Fibroblast of lung (primary cell): ENCODE measurements around the gene PLEKHA5.

Experiments
- CTCF ChIP-seq, 2 donors: IDR thresholded peaks in 1 of 2; conservative IDR thresholded peaks in 1 of 2; 1 replicate in 1 of 2; 2 replicates in 1 of 2; pipeline ENCODE4 v1.5.1; 2011 to 2012; ENCODE audit warnings: low read length in 2 of 2, control low read depth in 1 of 2, inconsistent platforms in 1 of 2, low read depth in 1 of 2, mild to moderate bottlenecking in 1 of 2
- EZH2 ChIP-seq: IDR thresholded peaks from 2 replicates; pipeline ENCODE4 v1.5.1; 2012; ENCODE audit warnings: low read length, control low read depth, mild to moderate bottlenecking; ENCODE audit errors: missing control alignments

DNA sequence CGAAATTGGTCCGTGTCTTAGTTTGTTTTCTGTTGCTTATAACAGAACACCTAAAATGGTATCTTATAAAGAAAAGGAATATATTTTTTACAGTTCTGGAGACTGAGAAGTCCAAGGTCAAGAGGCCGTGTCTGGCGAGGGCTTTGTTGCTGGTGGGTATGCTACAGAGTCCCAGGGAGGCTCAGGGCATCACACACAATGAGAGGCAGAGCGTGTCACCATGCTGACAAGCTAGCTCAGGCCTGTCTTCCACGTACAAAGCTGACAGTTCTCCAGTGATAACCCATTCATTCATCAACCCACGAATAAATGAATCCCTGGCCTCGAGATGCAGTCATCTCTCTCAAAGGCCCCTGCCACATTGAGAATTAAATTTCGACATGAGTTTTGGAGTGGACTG lies 253.0 kb downstream of the PLEKHA5 start:
- TF ChIP-seq CTCF (conservative IDR thresholded peaks at IDR 0.05 in 1 of 2, IDR thresholded peaks at IDR 0.05 in 1 of 2; ENCODE audit: low read depth in 1 of 2, low read length in 2 of 2), result no peak
- TF ChIP-seq EZH2, result no peak
